H7 (cell line): Measurements from ENCODE around the gene KRTAP9-9. TPM values are rescaled to one million over a fixed set of nuclear protein-coding genes. Genes with fewer than 3 reads are reported as not detected.

ENCODE experiments used
- DNase-seq: peaks from one replicate; pipeline ENCODE4 v3.0.0; 2012
- H3K27me3 ChIP-seq: 2 replicates; pipeline ENCODE4 v1.6.0; 2011; ENCODE audit warnings: mild to moderate bottlenecking, low read length; ENCODE audit not compliant: control insufficient read depth, insufficient read depth
- H3K36me3 ChIP-seq: replicated peaks from 2 replicates; pipeline ENCODE4 v1.5.1; 2011; ENCODE audit warnings: low read length; ENCODE audit not compliant: control insufficient read depth, insufficient read depth
- H3K4me3 ChIP-seq: 2 replicates; pipeline ENCODE4 v1.5.1; 2011; ENCODE audit warnings: low read depth, mild to moderate bottlenecking, control low read depth, low read length, moderate library complexity; ENCODE audit not compliant: insufficient read depth
- total RNA-seq: library from RNA; depleted of rRNA; stranded (reverse); fragments of >200 nt; shearing (Covaris generic); gene quantifications from 2 replicates; pipeline ENCODE4 v1.2.3, GENCODE V29; 2014; rRNA removed

KRTAP9-9 gene
- total RNA-seq, 1 experiment from 2014 or later, result not detected

DNA sequence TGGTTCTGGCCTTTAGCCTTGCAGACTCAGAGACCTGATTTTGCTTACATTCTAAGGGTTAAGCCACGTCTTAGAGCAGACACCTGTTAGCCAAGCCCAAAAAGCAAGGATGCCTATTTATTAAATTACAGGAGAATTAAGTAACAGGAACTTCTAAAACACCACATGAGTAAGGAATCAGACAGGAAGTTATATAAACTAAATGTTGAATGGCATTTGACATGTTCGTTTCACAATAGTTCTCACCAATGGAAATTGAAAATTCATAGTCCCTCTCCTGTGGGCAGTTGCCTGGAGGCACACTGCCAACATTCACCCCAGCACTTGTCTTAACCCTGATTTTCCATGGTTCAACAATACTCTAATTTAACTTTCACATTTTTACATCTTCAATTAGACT, 29.4 kb downstream of the KRTAP9-9 start:
- no peak overlapping the region for H3K4me3 ChIP-seq
- no peaks in the 10 kb centered on the region for H3K36me3 ChIP-seq
- DNase-seq, result no peak
- no peaks in the 10 kb centered on the region for H3K27me3 ChIP-seq

- no peak overlapping the region for H3K4me3 ChIP-seq
- no peaks in the 10 kb centered on the region for H3K36me3 ChIP-seq
- no peak for DNase-seq
- no peaks in the 10 kb centered on the region for H3K27me3 ChIP-seq
Observed at GRCh38 chr17:41287050-41287449, 31.9 kb downstream of the KRTAP9-9 start.

GRCh38 chr17:41294016-41294415, 38.8 kb downstream of the KRTAP9-9 start:
- Histone ChIP-seq H3K27me3 (no peaks in the 10 kb centered on the region), H3K36me3 (no peaks in the 10 kb centered on the region), H3K4me3 (no peak overlapping the region)
- DNase-seq, result no peak

- H3K27me3 ChIP-seq, result no peaks in the 10 kb centered on the region
- DNase-seq, result no peak
- H3K4me3 ChIP-seq, result no peak overlapping the region
- no peaks in the 10 kb centered on the region for H3K36me3 ChIP-seq
Observed at GRCh38 chr17:41296846-41297245, 41.7 kb downstream of the KRTAP9-9 start.

- H3K4me3 ChIP-seq, result no peak overlapping the region
- H3K27me3 ChIP-seq, result no peaks in the 10 kb centered on the region
- no peaks in the 10 kb centered on the region for H3K36me3 ChIP-seq
- no peak for DNase-seq
Observed at GRCh38 chr17:41298458-41299135, 43.4 kb downstream of the KRTAP9-9 start.

DNA sequence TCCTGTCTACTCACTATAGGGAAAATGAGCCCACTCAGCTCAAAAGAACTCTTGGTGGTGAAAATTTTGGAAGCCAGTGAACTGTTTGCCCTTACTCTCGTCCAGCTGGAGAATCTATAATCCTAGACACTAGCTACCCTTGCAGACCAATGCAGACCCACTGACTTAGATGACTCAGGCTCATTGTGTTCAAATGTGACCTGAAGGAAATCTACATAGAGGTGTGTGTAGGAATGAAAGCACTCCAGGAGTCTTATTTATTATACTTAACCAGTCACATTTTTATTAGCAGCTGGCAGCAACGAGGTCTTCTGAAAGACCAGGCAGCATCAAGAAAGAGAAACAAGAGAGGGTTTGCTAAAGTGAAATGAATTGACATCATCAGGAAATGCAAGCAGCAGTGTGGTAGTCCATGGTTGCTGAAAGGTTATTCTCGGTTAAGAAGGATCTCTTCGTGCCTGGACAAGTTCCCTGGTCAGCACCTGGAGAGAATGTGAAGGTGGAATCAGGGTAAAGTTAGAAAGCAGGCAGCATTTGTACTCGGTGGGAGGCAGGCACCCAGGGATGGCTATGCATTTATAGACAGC, 46.1 kb downstream of the KRTAP9-9 start:
- no peaks in the 10 kb centered on the region for H3K27me3 ChIP-seq
- no peaks in the 10 kb centered on the region for H3K36me3 ChIP-seq
- H3K4me3 ChIP-seq, result no peak overlapping the region
- DNase-seq, result no peak

GRCh38 chr17:41301916-41302901, 47.0 kb downstream of the KRTAP9-9 start, which contains the start of gene KRTAP29-1:
KRTAP29-1 (minus strand) TSS chr17:41302851; CDS start chr17:41302851, 0 bp downstream.
- no peak within 1 kb of the TSS for H3K4me3 ChIP-seq
- DNase-seq, result no peak
- no peaks in the 10 kb centered on the region for H3K27me3 ChIP-seq
- no peaks in the 10 kb centered on the region for H3K36me3 ChIP-seq

GRCh38 chr17:41302981-41303380, 47.8 kb downstream of the KRTAP9-9 start:
- Histone ChIP-seq H3K36me3 (no peaks in the 10 kb centered on the region), H3K27me3 (no peaks in the 10 kb centered on the region), H3K4me3 (no peak overlapping the region)
- no peak for DNase-seq

DNA sequence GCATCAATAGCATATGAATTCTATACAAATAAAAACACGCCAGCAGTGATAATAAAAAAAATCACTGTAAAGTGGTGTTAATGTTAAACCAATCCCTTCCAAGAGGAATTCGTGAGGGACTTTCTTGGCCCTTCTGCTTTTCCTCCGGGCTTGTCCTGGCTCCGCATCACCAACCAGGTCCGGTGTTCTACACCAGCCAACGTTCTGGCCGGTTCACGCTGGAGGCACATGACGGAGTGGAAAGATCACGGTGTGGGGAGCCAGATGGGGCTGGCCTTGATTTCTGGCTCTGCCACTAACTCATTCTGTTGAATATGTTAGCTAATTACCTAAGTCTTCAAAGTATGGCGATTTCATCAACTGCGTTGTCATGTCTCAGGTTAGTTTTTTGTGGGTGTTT, 48.9 kb downstream of the KRTAP9-9 start:
- H3K36me3 ChIP-seq, result no peaks in the 10 kb centered on the region
- DNase-seq, result no peak
- H3K4me3 ChIP-seq, result no peak overlapping the region
- H3K27me3 ChIP-seq, result no peaks in the 10 kb centered on the region

Other genes starting within 250 kb of the KRTAP9-9 start
- not detected in 2 replicates for gene KRTAP3-1, start 246.3 kb upstream of the KRTAP9-9 start, total RNA-seq
- not detected in 2 replicates for gene KRTAP1-5, start 228.2 kb upstream of the KRTAP9-9 start, total RNA-seq
- not detected in 2 replicates for gene KRTAP1-4, start 225.2 kb upstream of the KRTAP9-9 start, total RNA-seq
- gene KRTAP1-3, start 220.5 kb upstream of the KRTAP9-9 start, total RNA-seq, result not detected in 2 replicates
- not detected in 2 replicates for gene KRTAP1-1, start 213.9 kb upstream of the KRTAP9-9 start, total RNA-seq
- not detected in 2 replicates for gene KRTAP2-1, start 208.1 kb upstream of the KRTAP9-9 start, total RNA-seq
- gene KRTAP2-2, start 200.2 kb upstream of the KRTAP9-9 start, total RNA-seq, result not detected in 2 replicates
- not detected in 2 replicates for gene KRTAP2-3, start 195.3 kb upstream of the KRTAP9-9 start, total RNA-seq
- not detected in 2 replicates for gene KRTAP2-4, start 189.5 kb upstream of the KRTAP9-9 start, total RNA-seq
- not detected in 2 replicates for gene KRTAP4-7, start 171.2 kb upstream of the KRTAP9-9 start, total RNA-seq
- gene KRTAP4-8, start 157.2 kb upstream of the KRTAP9-9 start, total RNA-seq, result not detected in 2 replicates
- gene KRTAP4-16, start 153.2 kb upstream of the KRTAP9-9 start, total RNA-seq, result not detected in 2 replicates
- gene KRTAP4-9, start 150.0 kb upstream of the KRTAP9-9 start, total RNA-seq, result not detected in 2 replicates
- gene KRTAP4-11, start 137.0 kb upstream of the KRTAP9-9 start, total RNA-seq, result not detected in 2 replicates
- gene KRTAP4-12, start 131.2 kb upstream of the KRTAP9-9 start, total RNA-seq, result not detected in 2 replicates
- gene KRTAP4-6, start 114.8 kb upstream of the KRTAP9-9 start, total RNA-seq, result not detected in 2 replicates
- not detected in 2 replicates for gene KRTAP4-5, start 105.6 kb upstream of the KRTAP9-9 start, total RNA-seq
- not detected in 2 replicates for gene KRTAP4-4, start 94.6 kb upstream of the KRTAP9-9 start, total RNA-seq
- gene KRTAP4-3, start 87.2 kb upstream of the KRTAP9-9 start, total RNA-seq, result not detected in 2 replicates
- not detected in 2 replicates for gene KRTAP4-2, start 77.2 kb upstream of the KRTAP9-9 start, total RNA-seq
- 0.38 and 0.70 TPM in 2 replicates for gene KRTAP4-1, start 70.5 kb upstream of the KRTAP9-9 start, total RNA-seq
- gene KRTAP9-1, start 65.5 kb upstream of the KRTAP9-9 start, total RNA-seq, result not detected in 2 replicates
- gene KRTAP9-2, start 28.7 kb upstream of the KRTAP9-9 start, total RNA-seq, result not detected in 2 replicates
- gene KRTAP9-3, start 22.9 kb upstream of the KRTAP9-9 start, total RNA-seq, result not detected in 2 replicates
- not detected in 2 replicates for gene KRTAP9-8, start 17.4 kb upstream of the KRTAP9-9 start, total RNA-seq
- not detected in 2 replicates for gene KRTAP9-4, start 5.7 kb upstream of the KRTAP9-9 start, total RNA-seq
- gene KRTAP9-6, start 10.0 kb downstream of the KRTAP9-9 start, total RNA-seq, result not detected in 2 replicates
- not detected in 2 replicates for gene KRTAP9-7, start 20.3 kb downstream of the KRTAP9-9 start, total RNA-seq
- gene KRTAP29-1, start 47.5 kb downstream of the KRTAP9-9 start, total RNA-seq, result not detected in 2 replicates
- not detected in 2 replicates for gene KRTAP16-1, start 53.9 kb downstream of the KRTAP9-9 start, total RNA-seq
- not detected in 2 replicates for gene KRTAP17-1, start 60.3 kb downstream of the KRTAP9-9 start, total RNA-seq
- gene KRT33A, start 95.4 kb downstream of the KRTAP9-9 start, total RNA-seq, result not detected in 2 replicates
- gene KRT33B, start 114.4 kb downstream of the KRTAP9-9 start, total RNA-seq, result not detected in 2 replicates
- not detected in 2 replicates for gene KRT34, start 126.9 kb downstream of the KRTAP9-9 start, total RNA-seq
- not detected in 2 replicates for gene KRT31, start 142.2 kb downstream of the KRTAP9-9 start, total RNA-seq
- not detected in 2 replicates for gene KRT37, start 169.2 kb downstream of the KRTAP9-9 start, total RNA-seq
- gene KRT38, start 185.6 kb downstream of the KRTAP9-9 start, total RNA-seq, result not detected in 2 replicates
- gene KRT32, start 212.0 kb downstream of the KRTAP9-9 start, total RNA-seq, result not detected in 2 replicates
- not detected in 2 replicates for gene KRT35, start 225.8 kb downstream of the KRTAP9-9 start, total RNA-seq
- gene KRT36, start 234.5 kb downstream of the KRTAP9-9 start, total RNA-seq, result not detected in 2 replicates